K562 (cell line): ENCODE results near the gene PLA2G3. TPM values are rescaled to one million over a fixed set of nuclear protein-coding genes. Genes with fewer than 3 reads are reported as not detected.

ENCODE experiments used
- ARID1B ChIP-seq: fragments of 450-650 bp; IDR thresholded peaks from 2 replicates; pipeline ENCODE4 v1.6.1; 2016; ENCODE audit warnings: antibody characterized with exemption, mild to moderate bottlenecking, inconsistent platforms
- ATF3 ChIP-seq, 2 experiments: fragments of 450-650 bp in 1 of 2; sonication (generic) in 1 of 2; formaldehyde crosslinking in 1 of 2; IDR thresholded peaks in 1 of 2; conservative IDR thresholded peaks in 1 of 2; 2 replicates each; pipeline versions ENCODE4 v1.6.1 to v1.8.1; 2016 to 2023; ENCODE audit warnings: mild to moderate bottlenecking in 2 of 2, moderate library complexity in 2 of 2, inconsistent platforms in 1 of 2, missing genetic modification reagents in 1 of 2
- FOXA3 ChIP-seq, 2 experiments: fragments of 450-650 bp in 1 of 2; sonication (generic) in 1 of 2; formaldehyde crosslinking; IDR thresholded peaks in 1 of 2; conservative IDR thresholded peaks in 1 of 2; 2 replicates each; pipeline versions ENCODE4 v1.4.0 to v1.8.0; 2020 to 2022; ENCODE audit warnings: mild to moderate bottlenecking in 2 of 2, missing genetic modification reagents in 1 of 2
- FOXJ3 ChIP-seq: sonication (generic); formaldehyde crosslinking; IDR thresholded peaks from 2 replicates; pipeline ENCODE4 v1.4.0; 2020; ENCODE audit warnings: mild to moderate bottlenecking, missing genetic modification reagents
- JUN ChIP-seq, 2 experiments: sonication (generic) in 1 of 2; formaldehyde crosslinking in 1 of 2; IDR thresholded peaks; 2 replicates each; pipeline versions ENCODE4 v1.6.1 to v1.8.0; 2012 to 2022; ENCODE audit warnings: borderline replicate concordance in 2 of 2, mild to moderate bottlenecking in 2 of 2, improper control_type of control experiment in 1 of 2, low read depth in 1 of 2, low read length in 1 of 2, missing genetic modification reagents in 1 of 2
- MAX ChIP-seq: sonication (generic); formaldehyde crosslinking; IDR thresholded peaks from 2 replicates; pipeline ENCODE4 v1.9.0; 2022; ENCODE audit warnings: mild to moderate bottlenecking, missing genetic modification reagents
- ZKSCAN8 ChIP-seq: fragments of 200-800 bp; sonication (Bioruptor generic); IDR thresholded peaks from 2 replicates; pipeline ENCODE4 v1.6.1; 2016; ENCODE audit warnings: missing genetic modification characterization, missing compliant biosample characterization
- ZNF263 ChIP-seq: sonication (generic); formaldehyde crosslinking; IDR thresholded peaks from 2 replicates; pipeline ENCODE4 v1.8.0; 2022; ENCODE audit warnings: mild to moderate bottlenecking, missing genetic modification reagents, borderline replicate concordance
- polyA plus RNA-seq, 8 experiments: library from polyadenylated mRNA; depleted of rRNA in 4 of 8; stranded (reverse) in 5 of 8; unstranded in 3 of 8; fragments of >200 nt; fragmentation: Nextera tagmentation in 2 of 8; fragmentation: Illumina TruSeq in 1 of 8; extraction: Ambion mirVana in 2 of 8; extraction: Trizol in 1 of 8; gene quantifications; 2 replicates each; pipeline versions ENCODE4 v1.2.1 to v1.2.3, GENCODE V29; 2011 to 2014; ENCODE audit warnings: inconsistent platforms in 1 of 8, missing spikeins in 1 of 8
- total RNA-seq, 7 experiments: library from RNA; depleted of rRNA in 6 of 7; stranded (reverse); fragments of >200 nt in 6 of 7; fragmentation: Illumina TruSeq in 2 of 7; extraction: Trizol in 2 of 7; gene quantifications; 2 replicates each; pipeline versions ENCODE4 v1.2.1 to v1.2.3, GENCODE V29; 2011 to 2021; ENCODE audit warnings: low replicate concordance in 1 of 7

The PLA2G3 gene
- total and polyA plus RNA-seq, 9 of the 15 experiments (the other 6 are each of a cell fraction or from before 2014, with no cell fraction given) = 0.18 to 1.4 (median 0.64) TPM

- TF ChIP-seq ATF3 (IDR thresholded peaks at IDR 0.05) = peak; percentile 80
- TF ChIP-seq ATF3 (CRISPR knock-in tag; conservative IDR thresholded peaks at IDR 0.05) = peak; percentile 78
- 0 out of 2 replicates have a peak, but pooled peaks have one; percentile 52 for TF ChIP-seq ZNF263 (CRISPR knock-in tag)
- TF ChIP-seq JUN (IDR thresholded peaks at IDR 0.05; ENCODE audit: borderline replicate concordance, low read depth, low read length) = peak; percentile 73
- no peak for TF ChIP-seq JUN (CRISPR knock-in tag; IDR thresholded peaks at IDR 0.05; ENCODE audit: borderline replicate concordance)
- peak; percentile 46; the same call in 1 of the 2 replicates for TF ChIP-seq ARID1B
- TF ChIP-seq FOXA3 (CRISPR knock-in tag; conservative IDR thresholded peaks at IDR 0.05 in 1 of 2, IDR thresholded peaks at IDR 0.05 in 1 of 2) = peak in 1 of 2 experiments; percentile 90; a peak in 2 of 4 replicates
- TF ChIP-seq FOXJ3 (CRISPR knock-in tag) = peak; percentile 66; the same call in 1 of the 2 replicates
- no peak for TF ChIP-seq ZKSCAN8 (CRISPR knock-in tag)
- no peak for TF ChIP-seq MAX (CRISPR knock-in tag)
Observed at GRCh38 chr22:31102441-31103081, 37.7 kb downstream of the PLA2G3 start (continued).
